DMS53 treated with DMSO at 0.1 percent for 48 hours (cell line): Measurements from ENCODE around the gene CNTN4.

Experiments used
- DNase-seq: peaks from one replicate; lab custom pipeline; 2025; ENCODE audit not compliant: unreplicated experiment; lab: John Stamatoyannopoulos, UW

The CNTN4 gene

DNA sequence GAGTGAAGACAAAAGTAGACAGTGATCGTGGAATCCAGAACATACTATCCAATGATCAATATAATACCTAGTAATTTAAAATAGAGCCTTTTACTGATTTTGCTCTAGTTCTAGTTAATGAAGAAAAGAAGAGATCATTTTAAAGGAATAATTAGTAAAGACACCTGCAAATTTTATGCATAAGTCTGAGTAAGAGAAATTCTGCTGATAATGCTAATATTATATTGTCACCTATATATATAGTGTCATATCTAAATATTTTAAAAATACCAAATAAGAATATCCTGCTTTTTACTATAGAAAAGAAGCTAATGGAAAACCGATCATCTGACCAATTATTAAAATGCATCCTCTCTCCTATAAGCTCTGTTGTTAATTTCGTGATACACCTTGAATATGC is 152.1 kb downstream of the CNTN4 start:
- no peak for DNase-seq

DNA sequence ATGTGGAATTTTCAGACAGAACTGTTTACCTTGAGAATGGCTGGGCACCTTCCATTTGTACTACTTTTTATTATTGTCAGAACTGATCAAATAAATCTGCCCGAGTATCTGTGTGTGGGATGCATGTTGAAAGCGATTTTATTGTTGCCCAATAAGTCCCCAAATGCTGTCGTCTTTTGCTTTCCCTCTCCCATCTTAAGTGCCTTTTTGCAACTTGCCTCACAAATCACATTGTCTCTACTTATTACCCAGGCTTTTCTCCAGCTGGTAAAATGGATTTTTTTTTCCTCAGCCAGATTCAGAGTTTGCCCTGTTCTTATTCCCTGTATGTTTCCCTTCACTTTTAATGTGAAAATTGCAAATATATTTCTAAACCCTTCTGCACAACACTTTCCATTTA is 163.1 kb downstream of the CNTN4 start:
- no peak for DNase-seq

DNA sequence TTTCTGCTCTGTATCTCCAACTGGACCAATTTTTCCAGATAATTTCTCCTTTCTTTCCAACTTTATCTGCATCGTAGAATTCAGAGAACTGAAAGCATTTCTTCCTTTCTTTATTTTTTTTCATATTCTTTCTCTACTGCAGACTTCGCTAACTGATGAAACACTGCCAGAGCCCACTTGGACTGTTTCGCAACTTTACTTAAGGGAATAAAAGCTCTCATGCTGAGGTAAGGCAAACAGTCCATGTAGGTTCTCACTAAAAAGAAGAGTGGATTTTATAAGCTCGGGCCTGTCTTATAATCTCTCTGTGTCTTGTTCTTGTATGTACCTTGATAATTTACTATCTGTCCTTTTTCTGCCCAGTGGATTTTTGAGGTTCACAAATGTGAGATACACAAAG is 163.5 kb downstream of the CNTN4 start:
- DNase-seq: no peak

DNA sequence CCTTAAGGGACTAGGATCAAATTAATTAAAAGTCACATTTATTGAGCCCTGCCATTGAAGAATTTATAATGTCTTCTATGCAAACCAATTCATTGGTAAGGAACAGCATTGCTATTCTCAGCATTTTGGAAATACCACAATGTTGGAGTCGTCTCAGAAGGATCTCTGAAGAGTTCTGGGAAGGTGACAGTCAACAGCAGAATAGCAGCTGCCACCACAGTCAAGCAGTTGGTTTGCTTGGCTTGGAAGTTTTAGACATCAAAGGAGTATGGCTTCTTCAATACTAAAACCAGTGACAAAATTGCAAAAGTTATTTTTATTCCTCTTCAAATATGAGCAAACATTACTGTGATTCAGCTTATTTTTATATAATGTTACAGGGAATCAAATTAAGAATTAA is 167.9 kb downstream of the CNTN4 start:
- DNase-seq: no peak

DNA sequence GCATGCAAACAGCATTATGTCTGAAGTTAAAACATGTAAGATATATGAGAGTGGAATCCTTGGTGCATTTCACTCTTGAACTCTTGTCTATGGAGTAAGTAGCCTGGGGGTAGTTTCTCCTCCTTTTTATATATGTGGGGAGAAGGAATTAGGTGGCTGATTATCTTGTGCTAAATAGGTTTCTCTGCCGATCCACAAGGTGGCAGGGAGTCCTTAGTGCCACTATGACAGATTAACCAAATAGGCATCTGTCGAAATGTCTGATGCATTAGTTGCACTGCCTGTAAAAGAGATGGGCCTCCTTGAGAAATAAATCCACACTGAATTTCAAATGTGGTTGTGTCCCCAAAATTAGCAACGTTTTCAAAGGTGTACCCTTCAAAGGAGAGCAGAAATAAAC is 170.1 kb downstream of the CNTN4 start:
- DNase-seq: no peak

- DNase-seq: no peak
Observed at GRCh38 chr3:2274526-2274925, 175.9 kb downstream of the CNTN4 start.

GRCh38 chr3:2283818-2284217 is 185.2 kb downstream of the CNTN4 start:
- no peak for DNase-seq

- no peak for DNase-seq
Observed at GRCh38 chr3:2300938-2301337, 202.3 kb downstream of the CNTN4 start.

DNA sequence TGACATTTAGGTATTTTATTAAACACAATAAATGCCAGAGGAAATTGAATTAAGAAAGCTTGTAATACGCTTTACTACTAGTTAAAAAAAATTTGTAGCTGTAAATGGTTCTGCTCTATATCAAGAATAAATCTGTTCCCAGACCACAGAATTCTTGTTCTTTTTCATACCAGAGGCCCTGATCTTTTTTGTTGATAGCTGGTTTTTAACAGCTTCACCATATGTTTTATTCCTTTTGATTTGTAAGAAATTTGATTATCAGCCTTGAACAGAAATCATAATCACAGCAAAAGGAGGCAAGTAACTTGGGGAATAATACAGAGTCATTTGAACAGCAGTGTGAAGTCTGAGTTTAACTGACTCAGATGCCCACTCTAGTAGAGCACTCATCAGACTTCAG is 202.7 kb downstream of the CNTN4 start:
- no peak for DNase-seq

GRCh38 chr3:2303566-2303965 is 204.9 kb downstream of the CNTN4 start:
- no peak for DNase-seq

DNA sequence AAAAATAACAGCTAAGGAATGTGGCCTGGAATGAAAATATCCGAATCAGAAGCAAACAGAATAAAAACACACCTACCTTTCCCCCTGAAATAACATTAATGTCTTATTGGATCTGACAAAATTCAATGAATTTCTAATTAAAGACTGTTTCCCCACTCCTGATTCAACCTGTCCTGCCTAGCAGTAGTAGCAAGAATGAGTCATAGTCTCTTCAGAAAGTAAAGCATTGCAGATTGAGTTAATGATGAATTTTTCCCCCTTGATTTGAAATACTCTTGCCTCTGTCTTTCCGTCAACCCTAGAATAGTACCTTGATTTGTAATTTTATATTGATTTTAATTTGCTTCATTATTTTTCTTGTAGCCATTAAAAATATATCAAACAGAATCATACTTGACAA is 212.4 kb downstream of the CNTN4 start:
- DNase-seq: no peak

DNA sequence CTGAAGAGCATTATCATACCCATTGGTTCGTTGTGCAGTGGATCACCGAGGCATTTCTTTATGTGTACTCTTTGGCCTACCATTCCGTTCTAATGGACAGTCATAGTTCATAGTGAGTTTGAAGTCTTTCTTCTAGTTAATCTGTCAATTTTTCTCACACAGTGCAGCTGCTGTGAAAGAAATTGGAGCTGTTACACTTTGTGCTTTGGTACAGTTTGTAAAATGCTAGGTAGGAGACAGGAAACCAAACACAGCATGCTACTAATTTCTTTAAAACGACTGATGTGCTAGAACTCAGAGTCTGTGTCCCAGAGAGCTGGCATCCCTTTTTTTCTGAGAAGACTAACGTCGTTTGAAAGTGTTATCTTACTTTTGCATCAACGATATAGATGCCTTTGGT is 218.9 kb downstream of the CNTN4 start:
- DNase-seq: no peak

- DNase-seq: no peak
Observed at GRCh38 chr3:2334921-2335320, 236.3 kb downstream of the CNTN4 start.

DNA sequence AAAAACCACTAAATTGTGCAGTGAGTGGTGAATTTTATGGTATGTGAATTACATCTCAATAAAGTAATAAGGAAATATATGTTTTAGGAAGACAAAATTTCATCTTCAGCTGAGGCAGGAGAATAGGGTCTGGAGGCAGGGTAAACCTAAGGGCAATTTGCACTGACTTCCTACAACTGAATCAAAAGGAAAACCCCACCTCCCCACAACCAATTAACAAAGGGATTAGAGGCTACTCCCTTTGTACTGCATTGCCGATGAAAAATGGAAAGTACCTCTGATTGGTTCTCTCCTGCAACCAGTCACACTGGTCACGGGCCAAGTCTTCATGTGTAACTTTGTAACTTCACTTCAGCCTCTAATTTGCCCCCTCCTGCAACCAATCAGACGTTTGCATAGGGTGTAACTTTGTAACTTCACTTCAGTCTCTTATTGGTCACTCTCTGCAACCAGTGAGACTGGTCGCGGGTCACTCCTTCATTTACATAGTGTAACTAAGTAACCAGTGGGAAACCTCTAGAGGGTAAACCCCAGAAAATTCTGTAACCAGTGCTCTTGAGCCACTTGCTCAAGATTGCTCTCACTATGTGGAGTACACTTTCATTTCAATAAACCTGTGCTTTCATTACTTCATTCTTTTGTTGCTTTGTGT is 244.5 kb downstream of the CNTN4 start:
- no peak for DNase-seq

- DNase-seq: no peak
Observed at GRCh38 chr3:2352134-2352762, 253.6 kb downstream of the CNTN4 start.

- DNase-seq: peak; percentile 14
Observed at GRCh38 chr3:2354702-2355101, 256.0 kb downstream of the CNTN4 start.

- no peak for DNase-seq
Observed at GRCh38 chr3:2356298-2356950, 257.8 kb downstream of the CNTN4 start.

- no peak for DNase-seq
Observed at GRCh38 chr3:2360815-2361214, 262.1 kb downstream of the CNTN4 start.

DNA sequence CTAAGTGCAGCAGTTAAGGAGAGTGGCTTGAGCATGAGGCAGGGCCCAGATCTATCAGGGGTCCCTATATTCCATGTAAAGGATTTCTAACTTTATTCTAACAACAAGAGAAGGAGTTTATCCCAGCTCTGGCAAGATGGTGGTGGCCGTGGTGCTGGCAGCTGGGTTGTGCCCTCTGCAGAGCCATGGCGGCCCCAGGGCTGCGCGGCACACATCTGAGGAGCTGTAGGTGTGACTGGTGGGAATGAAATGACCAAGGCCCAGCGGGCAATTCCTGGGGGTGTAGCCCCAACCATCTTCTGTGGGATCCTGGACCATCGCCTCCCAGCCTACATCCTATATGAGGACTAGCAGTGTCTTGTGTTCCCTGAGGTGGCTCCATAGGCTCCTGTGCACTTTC is 263.5 kb downstream of the CNTN4 start:
- no peak for DNase-seq

GRCh38 chr3:2363854-2364253 is 265.2 kb downstream of the CNTN4 start:
- DNase-seq: no peak

DNA sequence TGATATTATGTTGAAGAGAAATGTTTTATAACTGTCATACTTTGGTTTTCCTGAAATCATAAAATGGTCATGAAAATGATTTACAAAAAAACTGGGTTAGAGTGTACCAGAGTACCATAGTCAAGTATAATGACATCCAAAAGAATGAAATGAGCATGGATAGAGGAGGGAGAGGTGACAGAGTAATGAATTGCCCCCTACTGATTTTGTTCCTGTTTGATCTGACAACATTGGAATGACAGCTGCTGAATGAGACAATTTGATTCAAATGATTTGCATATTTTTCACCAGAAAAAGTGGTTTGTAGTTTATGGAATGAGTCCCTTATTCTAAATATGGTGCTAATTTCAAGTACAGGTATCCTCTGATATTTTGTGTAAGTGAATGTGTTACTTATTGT is 271.7 kb downstream of the CNTN4 start:
- no peak for DNase-seq

GRCh38 chr3:2372306-2372705 is 273.6 kb downstream of the CNTN4 start:
- peak; percentile 3 for DNase-seq

DNA sequence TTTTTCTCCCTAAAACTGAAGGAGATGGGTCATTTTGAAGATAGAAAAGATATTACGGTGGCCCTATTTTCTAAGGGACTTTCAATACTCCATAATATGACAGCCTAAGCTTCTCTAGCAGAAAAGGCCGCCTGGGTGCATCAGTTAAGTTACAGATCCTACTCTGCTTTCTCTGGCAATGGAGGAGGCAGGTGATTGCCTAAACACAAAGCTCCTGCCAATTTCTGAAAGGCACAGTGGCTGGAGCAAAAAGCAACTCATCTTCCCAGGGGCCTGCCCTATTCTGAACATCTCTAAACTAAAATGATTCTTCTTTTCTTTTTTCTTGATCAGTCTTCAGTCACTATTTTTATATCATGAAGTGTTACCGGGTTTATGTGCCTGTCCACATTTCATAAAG is 276.7 kb downstream of the CNTN4 start:
- no peak for DNase-seq
